K562 (cell line): ENCODE measurements around the gene KAT2B. TPM values are rescaled to one million over a fixed set of nuclear protein-coding genes. Genes with fewer than 3 reads are reported as not detected.

Experiments
- ETS2 ChIP-seq: IDR thresholded peaks from 2 replicates; pipeline ENCODE4 v1.6.1; 2016; ENCODE audit warnings: borderline replicate concordance, missing genetic modification characterization, mild to moderate bottlenecking, moderate library complexity, missing compliant biosample characterization; ENCODE audit not compliant: poor library complexity, severe bottlenecking
- HMGN3 ChIP-seq: IDR thresholded peaks from 2 replicates; pipeline ENCODE4 v1.6.1; 2011; ENCODE audit warnings: borderline replicate concordance, low read depth, mild to moderate bottlenecking, mixed read lengths, low read length; ENCODE audit not compliant: insufficient read length; ENCODE audit errors: extremely low read depth
- JUND ChIP-seq, 2 experiments: IDR thresholded peaks; 2 replicates in 1 of 2; 3 replicates in 1 of 2; pipeline ENCODE4 v1.6.1; 2011; ENCODE audit warnings: borderline replicate concordance in 2 of 2, low read depth in 2 of 2, low read length in 2 of 2, improper control_type of control experiment in 1 of 2, missing biosample characterization in 1 of 2, missing genetic modification characterization in 1 of 2, missing genetic modification reagents in 1 of 2
- MYNN ChIP-seq, 2 experiments: sonication (generic); formaldehyde crosslinking in 1 of 2; IDR thresholded peaks; 2 replicates each; pipeline versions ENCODE4 v1.5.0 to v1.6.1; 2016 to 2020; ENCODE audit warnings: antibody characterized with exemption in 1 of 2, missing genetic modification reagents in 1 of 2
- NUFIP1 ChIP-seq: fragments of 450-650 bp; IDR thresholded peaks from 2 replicates; pipeline ENCODE4 v1.6.1; 2018; ENCODE audit not compliant: partially characterized antibody
- RBM15 ChIP-seq: fragments of 200-400 bp; formaldehyde crosslinking; IDR thresholded peaks from 2 replicates; pipeline ENCODE4 v1.6.1; 2018; ENCODE audit warnings: mild to moderate bottlenecking, low read length, moderate library complexity; ENCODE audit not compliant: insufficient read depth
- RFX1 ChIP-seq: fragments of 450-650 bp; IDR thresholded peaks from 2 replicates; pipeline ENCODE4 v1.6.1; 2016; ENCODE audit warnings: mild to moderate bottlenecking, moderate library complexity
- SIN3B ChIP-seq: fragments of 450-650 bp; IDR thresholded peaks from 2 replicates; pipeline ENCODE4 v1.6.1; 2017; ENCODE audit warnings: low read depth, mild to moderate bottlenecking, moderate library complexity
- SRSF3 ChIP-seq: fragments of 200-400 bp; formaldehyde crosslinking; IDR thresholded peaks from 2 replicates; pipeline ENCODE4 v1.6.1; 2016; ENCODE audit warnings: mild to moderate bottlenecking, low read length, moderate library complexity; ENCODE audit not compliant: insufficient read depth
- TFAP4 ChIP-seq: sonication (generic); formaldehyde crosslinking; IDR thresholded peaks from 2 replicates; pipeline ENCODE4 v1.8.0; 2022; ENCODE audit warnings: missing genetic modification reagents, mild to moderate bottlenecking, moderate library complexity, borderline replicate concordance
- polyA plus RNA-seq, 8 experiments: library from polyadenylated mRNA; depleted of rRNA in 4 of 8; stranded (reverse) in 5 of 8; unstranded in 3 of 8; fragments of >200 nt; fragmentation: Nextera tagmentation in 2 of 8; fragmentation: Illumina TruSeq in 1 of 8; extraction: Ambion mirVana in 2 of 8; extraction: Trizol in 1 of 8; gene quantifications; 2 replicates each; pipeline versions ENCODE4 v1.2.1 to v1.2.3, GENCODE V29; 2011 to 2014; ENCODE audit warnings: inconsistent platforms in 1 of 8, missing spikeins in 1 of 8
- total RNA-seq, 7 experiments: library from RNA; depleted of rRNA in 6 of 7; stranded (reverse); fragments of >200 nt in 6 of 7; fragmentation: Illumina TruSeq in 2 of 7; extraction: Trizol in 2 of 7; gene quantifications; 2 replicates each; pipeline versions ENCODE4 v1.2.1 to v1.2.3, GENCODE V29; 2011 to 2021; ENCODE audit warnings: low replicate concordance in 1 of 7
- TF ChIP-seq, protein P1 (sequence below), 2 experiments: fragments of 450-650 bp; formaldehyde crosslinking in 1 of 2; IDR thresholded peaks; 2 replicates each; pipeline versions ENCODE4 v1.4.0 to v1.6.1; 2014 to 2020; ENCODE audit warnings: mild to moderate bottlenecking in 2 of 2, borderline replicate concordance in 1 of 2, low read depth in 1 of 2
- TF ChIP-seq, protein P2 (sequence below): fragments of 450-650 bp; IDR thresholded peaks from 2 replicates; pipeline ENCODE4 v1.7.1; 2018; ENCODE audit warnings: mild to moderate bottlenecking, low read depth; ENCODE audit not compliant: partially characterized antibody

The KAT2B gene
- total and polyA plus RNA-seq, 9 of the 15 experiments (the other 6 are each of a cell fraction or from before 2014, with no cell fraction given), result 3.3 to 14.9 (median 12.2) TPM

- TF ChIP-seq, protein P1, sequence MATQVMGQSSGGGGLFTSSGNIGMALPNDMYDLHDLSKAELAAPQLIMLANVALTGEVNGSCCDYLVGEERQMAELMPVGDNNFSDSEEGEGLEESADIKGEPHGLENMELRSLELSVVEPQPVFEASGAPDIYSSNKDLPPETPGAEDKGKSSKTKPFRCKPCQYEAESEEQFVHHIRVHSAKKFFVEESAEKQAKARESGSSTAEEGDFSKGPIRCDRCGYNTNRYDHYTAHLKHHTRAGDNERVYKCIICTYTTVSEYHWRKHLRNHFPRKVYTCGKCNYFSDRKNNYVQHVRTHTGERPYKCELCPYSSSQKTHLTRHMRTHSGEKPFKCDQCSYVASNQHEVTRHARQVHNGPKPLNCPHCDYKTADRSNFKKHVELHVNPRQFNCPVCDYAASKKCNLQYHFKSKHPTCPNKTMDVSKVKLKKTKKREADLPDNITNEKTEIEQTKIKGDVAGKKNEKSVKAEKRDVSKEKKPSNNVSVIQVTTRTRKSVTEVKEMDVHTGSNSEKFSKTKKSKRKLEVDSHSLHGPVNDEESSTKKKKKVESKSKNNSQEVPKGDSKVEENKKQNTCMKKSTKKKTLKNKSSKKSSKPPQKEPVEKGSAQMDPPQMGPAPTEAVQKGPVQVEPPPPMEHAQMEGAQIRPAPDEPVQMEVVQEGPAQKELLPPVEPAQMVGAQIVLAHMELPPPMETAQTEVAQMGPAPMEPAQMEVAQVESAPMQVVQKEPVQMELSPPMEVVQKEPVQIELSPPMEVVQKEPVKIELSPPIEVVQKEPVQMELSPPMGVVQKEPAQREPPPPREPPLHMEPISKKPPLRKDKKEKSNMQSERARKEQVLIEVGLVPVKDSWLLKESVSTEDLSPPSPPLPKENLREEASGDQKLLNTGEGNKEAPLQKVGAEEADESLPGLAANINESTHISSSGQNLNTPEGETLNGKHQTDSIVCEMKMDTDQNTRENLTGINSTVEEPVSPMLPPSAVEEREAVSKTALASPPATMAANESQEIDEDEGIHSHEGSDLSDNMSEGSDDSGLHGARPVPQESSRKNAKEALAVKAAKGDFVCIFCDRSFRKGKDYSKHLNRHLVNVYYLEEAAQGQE (IDR thresholded peaks at IDR 0.05; ENCODE audit: borderline replicate concordance), result peak; percentile 99
- TF ChIP-seq, protein P1 (CRISPR knock-in tag; IDR thresholded peaks at IDR 0.05; ENCODE audit: low read depth), result peak; percentile 53; the same call in 1 of the 2 replicates
- TF ChIP-seq MYNN (IDR thresholded peaks at IDR 0.05) (no peak), MYNN (CRISPR knock-in tag; IDR thresholded peaks at IDR 0.05) (no peak), HMGN3 (peak; percentile 91), RBM15 (no peak), RFX1 (no peak), JUND (IDR thresholded peaks at IDR 0.05; ENCODE audit: borderline replicate concordance, low read depth, low read length) (peak; percentile 28; the same call in 1 of the 2 replicates), JUND (tag; IDR thresholded peaks at IDR 0.05; ENCODE audit: borderline replicate concordance, low read depth, low read length) (peak; percentile 32; the same call in 1 of the 3 replicates), SRSF3 (no peak), ETS2 (tag) (no peak), TFAP4 (CRISPR knock-in tag) (peak; percentile 94), SIN3B (peak; percentile 82), NUFIP1 (no peak)
- TF ChIP-seq, protein P2, sequence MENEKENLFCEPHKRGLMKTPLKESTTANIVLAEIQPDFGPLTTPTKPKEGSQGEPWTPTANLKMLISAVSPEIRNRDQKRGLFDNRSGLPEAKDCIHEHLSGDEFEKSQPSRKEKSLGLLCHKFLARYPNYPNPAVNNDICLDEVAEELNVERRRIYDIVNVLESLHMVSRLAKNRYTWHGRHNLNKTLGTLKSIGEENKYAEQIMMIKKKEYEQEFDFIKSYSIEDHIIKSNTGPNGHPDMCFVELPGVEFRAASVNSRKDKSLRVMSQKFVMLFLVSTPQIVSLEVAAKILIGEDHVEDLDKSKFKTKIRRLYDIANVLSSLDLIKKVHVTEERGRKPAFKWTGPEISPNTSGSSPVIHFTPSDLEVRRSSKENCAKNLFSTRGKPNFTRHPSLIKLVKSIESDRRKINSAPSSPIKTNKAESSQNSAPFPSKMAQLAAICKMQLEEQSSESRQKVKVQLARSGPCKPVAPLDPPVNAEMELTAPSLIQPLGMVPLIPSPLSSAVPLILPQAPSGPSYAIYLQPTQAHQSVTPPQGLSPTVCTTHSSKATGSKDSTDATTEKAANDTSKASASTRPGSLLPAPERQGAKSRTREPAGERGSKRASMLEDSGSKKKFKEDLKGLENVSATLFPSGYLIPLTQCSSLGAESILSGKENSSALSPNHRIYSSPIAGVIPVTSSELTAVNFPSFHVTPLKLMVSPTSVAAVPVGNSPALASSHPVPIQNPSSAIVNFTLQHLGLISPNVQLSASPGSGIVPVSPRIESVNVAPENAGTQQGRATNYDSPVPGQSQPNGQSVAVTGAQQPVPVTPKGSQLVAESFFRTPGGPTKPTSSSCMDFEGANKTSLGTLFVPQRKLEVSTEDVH, result peak; percentile 40
Measured at GRCh38 chr3:20185679-20186599, 145.7 kb downstream of the KAT2B start, which contains the start of gene SGO1 (continued).
